HG02970 (cell line): ENCODE results near the gene KIAA0040.

ENCODE experiments used
- ATAC-seq: cut with Tn5 transposase; IDR thresholded peaks from one replicate; pipeline ENCODE4 v1.9.1; 2021; ENCODE audit warnings: mild to moderate bottlenecking, moderate library complexity, moderate number of reproducible peaks; ENCODE audit not compliant: unreplicated experiment, low FRiP score

Gene KIAA0040

DNA sequence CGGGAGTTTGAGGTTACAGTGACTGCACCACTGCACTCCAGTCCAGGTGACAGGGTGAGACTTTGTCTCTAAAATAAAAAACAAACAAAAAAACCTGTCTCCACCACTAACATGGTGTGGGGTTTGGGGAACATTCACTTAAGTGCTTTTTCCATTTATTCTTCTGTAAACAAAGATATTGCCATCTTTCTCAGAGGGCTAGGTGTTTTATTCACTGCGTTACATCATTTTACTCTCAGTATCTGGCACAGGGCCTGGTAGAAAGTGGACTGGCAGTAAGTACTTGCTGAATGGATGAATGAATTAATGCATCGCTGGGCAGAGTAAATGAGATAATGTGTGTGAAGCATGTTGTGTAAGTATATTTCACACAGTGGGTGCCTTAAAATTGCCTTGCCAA lies 20.1 kb downstream of the KIAA0040 start:
- ATAC-seq: no peak

DNA sequence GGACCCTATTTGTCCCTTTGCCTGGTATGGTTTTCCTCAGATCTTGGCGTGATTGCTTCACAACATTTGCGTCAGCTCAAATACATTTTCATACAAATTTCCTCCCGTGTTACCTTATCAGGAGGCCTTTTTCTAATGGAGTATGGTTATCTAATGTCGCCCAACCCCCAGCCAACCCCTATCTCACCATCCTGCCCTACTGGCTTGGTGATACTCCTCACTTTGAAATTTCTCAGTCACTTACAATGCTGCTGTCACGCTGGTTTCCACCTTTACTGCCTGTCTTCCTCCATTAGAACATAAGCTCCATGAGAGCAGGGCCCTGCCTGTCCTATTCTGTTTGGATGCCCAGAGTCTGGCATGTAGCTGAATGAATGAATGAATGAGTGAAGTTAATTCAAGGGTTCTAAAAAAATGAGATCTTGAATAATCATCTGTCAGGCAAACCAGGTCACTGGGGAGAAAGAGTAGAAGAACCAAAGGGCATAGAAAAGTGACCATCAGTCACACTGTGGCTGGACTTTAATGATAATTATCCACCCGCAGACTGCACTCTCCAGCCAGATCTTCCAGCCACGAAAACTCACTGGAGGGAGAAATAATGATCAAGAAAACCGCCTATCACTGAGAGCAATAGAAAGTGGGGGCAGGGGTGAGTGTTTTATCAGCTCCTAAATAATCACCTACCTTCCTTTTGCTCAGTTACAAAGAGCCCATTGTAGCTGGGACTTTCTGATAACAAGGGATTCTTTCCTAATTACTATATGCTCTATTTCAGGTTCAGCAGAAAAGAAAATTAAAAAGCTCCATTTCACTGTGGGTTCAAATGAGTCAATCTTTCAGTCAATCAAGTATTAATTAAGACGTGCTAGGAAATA lies 21.3 kb downstream of the KIAA0040 start:
- no peak for ATAC-seq

DNA sequence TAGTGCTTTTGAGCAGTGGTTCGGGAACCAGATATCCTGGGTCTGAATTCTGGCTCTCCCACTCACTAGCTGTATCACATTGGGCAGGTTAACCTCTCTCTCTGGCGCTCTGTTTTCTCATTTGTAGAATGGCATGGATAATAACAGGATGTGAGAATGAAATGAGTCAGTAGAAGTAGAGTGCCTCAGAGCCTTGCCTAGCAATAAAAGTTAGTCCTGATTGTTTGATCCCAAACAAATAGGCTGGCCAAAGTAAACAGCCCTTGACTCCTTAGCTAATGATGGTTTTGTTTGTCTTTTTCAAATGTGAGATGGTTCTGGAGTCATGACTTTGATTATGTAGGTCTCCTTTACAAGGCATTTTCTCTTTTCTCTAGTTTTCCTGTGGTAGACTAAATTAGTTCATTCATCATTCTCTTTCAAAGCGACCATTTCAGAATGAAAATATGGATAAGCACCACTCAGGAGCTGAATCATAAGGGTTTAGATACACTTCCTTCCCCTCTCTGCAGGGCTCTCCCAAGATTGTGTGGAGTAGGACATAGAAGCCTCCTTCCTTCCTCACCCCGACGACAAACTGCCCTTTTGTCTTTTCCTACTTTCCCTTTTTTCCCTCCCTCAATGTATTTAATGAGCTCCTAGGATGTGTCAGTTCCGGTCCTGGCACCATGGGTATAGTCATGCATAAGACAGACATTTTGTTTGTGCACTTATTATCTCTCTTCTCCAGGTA lies 23.1 kb downstream of the KIAA0040 start:
- ATAC-seq: no peak

- ATAC-seq: no peak
These were observed 23.8 kb downstream of the KIAA0040 start for GRCh38 chr1:175168782-175169181.

DNA sequence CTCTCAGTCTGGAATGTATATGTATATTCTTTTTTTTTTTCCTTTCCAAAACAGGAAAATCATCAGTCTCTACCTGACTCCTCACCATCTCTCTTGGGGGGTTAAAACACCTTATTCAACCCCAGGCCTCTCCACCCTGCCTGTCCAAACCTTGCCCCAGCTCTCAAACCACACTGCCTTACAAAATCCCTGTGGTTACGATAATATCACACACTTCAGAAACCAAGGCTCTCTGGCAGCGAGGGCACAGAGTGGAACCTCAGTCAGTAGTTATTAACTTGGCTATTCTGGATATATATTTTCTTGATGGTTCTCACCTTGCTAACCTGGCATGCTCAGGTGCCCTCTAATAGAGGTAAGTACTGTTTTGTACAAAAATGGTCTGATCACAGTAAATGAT lies 24.7 kb downstream of the KIAA0040 start:
- no peak for ATAC-seq

- ATAC-seq: no peak
These were observed 25.8 kb downstream of the KIAA0040 start for GRCh38 chr1:175166746-175167145.

DNA sequence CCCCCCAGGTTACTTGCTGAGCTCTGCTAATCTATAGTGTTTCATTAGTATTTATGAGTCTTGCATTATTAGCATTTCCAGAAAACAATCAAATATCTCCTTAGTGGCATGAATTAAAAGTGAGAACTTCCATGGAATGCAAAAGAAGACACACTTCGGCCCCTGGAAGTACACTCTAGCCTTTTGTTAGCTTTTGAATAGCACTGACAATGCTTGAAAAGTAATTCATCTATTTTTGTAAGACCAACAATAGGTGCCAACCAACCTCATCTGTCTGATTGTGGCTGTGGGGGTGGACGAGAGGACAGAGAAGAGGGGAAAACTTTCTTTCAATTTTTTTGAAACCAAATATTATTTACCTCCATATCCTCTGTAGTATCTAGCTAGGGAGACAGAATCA lies 27.8 kb downstream of the KIAA0040 start:
- ATAC-seq: no peak

- ATAC-seq: no peak
These were observed 28.9 kb downstream of the KIAA0040 start for GRCh38 chr1:175163702-175164101.

DNA sequence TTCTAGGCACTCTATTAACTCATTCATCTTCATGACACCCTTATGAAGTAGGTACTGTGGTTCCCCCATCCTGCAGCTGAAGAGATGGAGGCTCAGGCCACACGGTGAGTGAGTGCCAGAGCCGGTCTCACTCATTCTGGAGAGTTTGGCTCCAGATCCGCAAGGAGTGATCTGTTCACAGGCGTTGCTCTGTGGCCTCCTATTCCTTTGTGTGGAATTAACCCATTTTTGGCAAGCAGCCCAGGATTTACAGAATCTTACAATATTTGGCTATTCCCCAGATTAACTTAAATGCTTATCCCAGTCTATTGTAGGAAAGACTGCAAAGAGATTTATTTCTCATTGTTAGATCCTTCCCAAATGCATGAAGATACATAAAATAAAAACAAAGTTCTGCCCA lies 29.6 kb downstream of the KIAA0040 start:
- no peak for ATAC-seq

DNA sequence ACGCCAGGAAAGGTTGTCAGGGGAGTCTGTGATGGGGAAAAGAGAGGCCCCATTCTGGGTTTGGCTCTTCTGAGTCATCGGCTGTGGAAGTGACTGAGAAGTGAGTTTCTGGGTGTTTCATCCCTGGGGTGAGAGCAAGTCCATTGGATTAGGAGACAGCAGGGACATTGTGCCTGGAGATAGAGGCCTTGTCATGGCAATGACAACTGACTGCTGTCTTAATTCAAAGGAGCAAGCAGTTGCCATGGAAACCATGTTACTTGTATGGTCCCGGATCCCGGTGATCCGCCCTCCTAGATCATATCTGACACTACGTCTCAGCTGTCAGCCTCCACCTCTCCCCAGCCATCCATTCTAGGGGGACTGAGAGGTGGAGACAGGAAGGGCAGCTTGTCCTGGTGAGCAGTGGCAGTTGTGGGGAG lies 34.4 kb downstream of the KIAA0040 start:
- ATAC-seq: no peak

GRCh38 chr1:175157200-175157599 lies 35.4 kb downstream of the KIAA0040 start:
- no peak for ATAC-seq

DNA sequence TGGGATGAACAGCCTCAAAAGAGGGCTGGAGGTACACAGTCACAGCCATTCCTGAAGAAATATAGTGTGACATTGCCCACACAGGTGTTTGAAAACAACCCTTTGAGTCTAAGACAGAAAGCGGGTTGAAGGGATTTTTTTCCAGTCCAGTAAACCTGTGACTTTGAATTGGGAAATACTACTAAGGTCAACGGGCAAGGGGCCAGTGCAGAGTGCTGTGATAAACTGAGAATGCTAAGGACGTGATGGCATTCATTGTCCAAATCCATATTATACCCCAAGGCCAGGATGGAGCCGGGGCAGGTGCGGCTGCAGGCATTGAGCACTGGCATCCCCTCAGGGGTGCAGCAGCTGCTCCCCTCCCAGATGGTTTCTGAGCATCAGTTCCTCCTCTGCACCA lies 36.6 kb downstream of the KIAA0040 start:
- no peak for ATAC-seq

DNA sequence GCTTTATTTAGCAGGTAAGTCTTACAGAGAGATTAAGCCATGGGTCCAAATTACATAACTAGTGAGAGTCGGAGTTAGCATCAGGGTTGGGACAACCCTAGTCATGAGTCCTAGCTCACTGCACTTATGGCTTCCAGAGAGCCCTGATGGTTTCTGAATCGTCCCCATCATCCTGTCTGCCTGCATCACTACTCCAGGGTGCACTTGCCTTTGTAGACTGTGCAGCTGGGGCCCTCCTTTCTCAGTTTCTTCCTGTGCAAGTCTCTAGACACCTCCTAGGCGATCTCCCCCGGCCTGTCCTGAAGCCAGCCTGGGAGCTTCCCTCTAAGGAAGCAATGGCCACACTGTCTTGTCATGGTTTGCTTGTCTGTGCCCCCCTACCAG lies 37.1 kb downstream of the KIAA0040 start:
- ATAC-seq: no peak

GRCh38 chr1:175154629-175155472 lies 37.7 kb downstream of the KIAA0040 start:
- no peak for ATAC-seq

- no peak for ATAC-seq
These were observed 40.4 kb downstream of the KIAA0040 start for GRCh38 chr1:175152006-175152652.

DNA sequence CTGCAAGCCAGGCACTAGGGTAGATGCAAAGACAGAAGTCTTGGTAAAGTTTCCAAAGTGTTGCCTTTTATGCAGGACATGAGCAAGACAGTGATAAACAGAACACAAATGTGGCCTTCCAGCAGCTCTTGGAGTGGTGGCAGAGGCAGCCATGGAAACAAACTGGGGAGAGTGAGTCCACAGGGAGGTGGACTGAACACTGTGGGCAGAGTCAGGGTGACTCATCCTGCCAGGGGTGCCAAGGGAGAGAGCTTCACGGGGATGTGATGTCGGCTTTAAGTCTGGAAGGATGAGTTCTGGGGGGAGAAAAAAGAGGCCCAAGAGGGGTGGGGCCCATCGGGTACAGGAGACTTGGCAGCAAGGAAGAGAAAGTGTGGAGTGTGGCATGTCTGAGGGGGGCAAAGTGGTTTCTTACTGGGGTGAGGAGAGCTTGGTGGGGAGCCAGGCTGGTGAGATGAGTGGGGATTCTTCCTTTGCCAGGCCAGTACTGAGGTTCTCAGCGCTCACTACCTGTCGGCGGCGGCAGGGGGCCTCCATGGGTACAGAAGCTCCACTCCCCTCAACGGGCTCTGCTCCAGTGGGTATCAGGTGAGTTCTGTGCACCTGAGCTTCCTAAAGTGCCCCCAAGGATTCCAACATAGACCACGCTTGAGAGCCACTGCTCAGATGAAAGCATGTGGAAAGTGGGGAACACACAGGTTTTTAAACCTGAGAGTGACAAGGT lies 41.8 kb downstream of the KIAA0040 start:
- no peak for ATAC-seq

DNA sequence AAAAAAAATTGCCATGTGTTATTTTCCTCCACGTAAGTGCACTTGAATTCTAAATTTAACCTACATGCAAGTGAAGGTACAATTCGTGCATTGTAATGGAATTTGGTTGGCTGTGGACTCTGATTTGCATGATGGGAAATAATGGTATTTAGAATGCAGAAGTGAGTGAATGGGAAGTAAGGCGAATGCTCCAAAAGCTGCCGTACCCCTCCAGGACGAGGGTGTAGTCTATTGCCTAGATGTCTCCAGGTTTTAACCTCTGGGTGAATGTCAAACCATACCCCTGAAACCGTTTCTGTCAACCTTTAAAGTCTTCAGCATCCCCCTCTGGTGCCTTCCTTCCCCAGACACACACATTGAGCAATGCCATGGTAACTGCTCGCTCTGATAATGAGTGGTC lies 44.5 kb downstream of the KIAA0040 start:
- no peak for ATAC-seq

GRCh38 chr1:175147569-175147968 lies 45.0 kb downstream of the KIAA0040 start:
- ATAC-seq: no peak

DNA sequence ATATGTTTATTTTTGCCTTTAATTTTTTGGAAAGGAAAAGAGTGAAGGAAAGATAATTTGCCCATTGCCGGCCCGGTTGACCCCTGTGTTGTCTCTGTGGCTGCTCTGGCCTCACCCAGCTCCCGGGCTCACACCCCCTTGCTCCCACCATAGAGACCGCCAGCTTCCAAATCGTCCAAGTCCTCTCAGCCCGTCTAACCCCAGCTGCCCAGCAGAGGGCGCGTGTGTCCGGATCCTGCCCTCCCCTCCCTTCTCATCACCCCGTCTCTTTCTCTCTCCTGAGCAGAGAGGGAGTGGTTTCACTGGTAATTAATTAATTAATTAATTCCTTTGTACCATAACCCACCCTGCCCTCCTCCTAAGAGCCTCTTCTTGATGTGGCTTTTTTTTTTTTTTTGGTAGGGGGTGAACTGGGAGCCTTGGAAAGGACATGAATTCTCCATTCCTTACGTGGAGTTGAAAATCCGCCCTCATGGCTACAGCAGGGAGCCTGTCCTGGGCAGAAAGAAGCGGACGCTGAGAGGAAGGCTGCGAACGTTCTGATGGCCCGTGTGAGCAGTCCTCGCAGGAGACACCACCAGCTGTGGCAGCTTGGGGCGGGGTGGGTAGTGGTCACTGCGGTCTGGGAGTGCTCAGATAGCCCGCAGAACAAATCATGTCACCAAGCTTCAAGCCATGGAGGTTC lies 45.9 kb downstream of the KIAA0040 start:
- no peak for ATAC-seq
